ENCODE measurements around the gene LGALS7.

LGALS7 gene

GRCh38 chr19:38726761-38727301 lies 46.5 kb downstream of the LGALS7 start:
- DNase-seq (ENCODE audit: low spot score) = no peak

GRCh38 chr19:38726284-38726673 lies 47.0 kb downstream of the LGALS7 start:
- no peak for DNase-seq (ENCODE audit: low spot score)

- DNase-seq (ENCODE audit: low spot score) = no peak
Observed at GRCh38 chr19:38725469-38726283, 47.6 kb downstream of the LGALS7 start.

- DNase-seq (ENCODE audit: low spot score) = no peak
Observed at GRCh38 chr19:38723990-38724854, 49.1 kb downstream of the LGALS7 start.

- DNase-seq (ENCODE audit: low spot score) = no peak
Observed at GRCh38 chr19:38723606-38723965, 49.7 kb downstream of the LGALS7 start.

- DNase-seq (ENCODE audit: low spot score) = no peak
Observed at GRCh38 chr19:38722947-38723605, 50.2 kb downstream of the LGALS7 start.

- DNase-seq (ENCODE audit: low spot score) = no peak
Observed at GRCh38 chr19:38721979-38722773, 51.1 kb downstream of the LGALS7 start.

GRCh38 chr19:38721496-38721895 lies 51.8 kb downstream of the LGALS7 start:
- no peak for DNase-seq (ENCODE audit: low spot score)
